ENCODE results near the gene NDE1.

GRCh38 chr16:15752717-15753488 lies 102.9 kb downstream of the NDE1 start:
- TF ChIP-seq CTCF (IDR thresholded peaks at IDR 0.05) (no peak), POLR2A (IDR thresholded peaks at IDR 0.05) (no peak)
